ENCODE results near the gene MMD.
"Not testable (repeated sequence)": the region's sequence is repeated elsewhere in the genome, so short reads cannot be mapped to it uniquely, and the experiment has no call there.

The MMD gene, protein sequence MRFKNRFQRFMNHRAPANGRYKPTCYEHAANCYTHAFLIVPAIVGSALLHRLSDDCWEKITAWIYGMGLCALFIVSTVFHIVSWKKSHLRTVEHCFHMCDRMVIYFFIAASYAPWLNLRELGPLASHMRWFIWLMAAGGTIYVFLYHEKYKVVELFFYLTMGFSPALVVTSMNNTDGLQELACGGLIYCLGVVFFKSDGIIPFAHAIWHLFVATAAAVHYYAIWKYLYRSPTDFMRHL

DNA sequence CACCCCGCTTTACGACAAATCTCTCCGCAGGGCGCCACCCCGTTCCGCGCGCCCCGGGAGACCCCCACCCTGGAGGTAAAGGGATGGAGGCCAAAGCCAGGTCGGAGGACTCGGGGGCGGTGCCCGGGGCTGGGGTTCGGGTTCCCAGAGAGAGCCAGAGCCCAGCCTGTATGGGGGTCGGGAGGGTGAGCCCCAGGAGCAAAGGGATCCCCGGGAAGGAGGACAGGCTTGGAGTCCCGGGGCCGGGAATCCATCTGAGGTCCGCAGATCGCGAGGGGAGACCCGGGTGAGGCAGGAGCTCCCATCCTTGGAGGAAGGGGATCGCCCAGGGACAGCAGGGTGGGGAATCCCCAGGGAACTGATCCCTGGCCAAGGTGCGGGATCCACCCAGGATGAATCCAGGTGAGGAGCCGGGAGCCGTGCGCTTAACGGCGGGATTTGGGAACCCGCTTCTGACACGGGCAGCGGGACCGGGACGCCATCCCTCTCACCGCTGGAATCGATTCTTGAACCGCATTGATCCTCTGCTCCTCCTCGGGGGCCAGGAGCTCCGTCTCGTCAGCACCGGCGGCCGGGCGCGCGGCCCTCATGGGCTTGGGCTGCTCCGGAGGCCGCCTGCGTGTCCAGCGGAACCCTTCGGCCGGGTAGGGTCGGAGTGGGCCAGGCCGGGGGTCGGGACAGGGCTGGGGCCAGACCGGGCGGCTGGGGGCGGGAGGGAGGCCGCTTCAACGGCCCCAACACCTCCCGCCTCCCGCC, at the start of gene MMD:
Gene MMD (minus strand): TSS at position 657 of the 756 bp plus-strand sequence. CDS start 140 bp downstream, at position 517.
- no peak for DNase-seq

DNA sequence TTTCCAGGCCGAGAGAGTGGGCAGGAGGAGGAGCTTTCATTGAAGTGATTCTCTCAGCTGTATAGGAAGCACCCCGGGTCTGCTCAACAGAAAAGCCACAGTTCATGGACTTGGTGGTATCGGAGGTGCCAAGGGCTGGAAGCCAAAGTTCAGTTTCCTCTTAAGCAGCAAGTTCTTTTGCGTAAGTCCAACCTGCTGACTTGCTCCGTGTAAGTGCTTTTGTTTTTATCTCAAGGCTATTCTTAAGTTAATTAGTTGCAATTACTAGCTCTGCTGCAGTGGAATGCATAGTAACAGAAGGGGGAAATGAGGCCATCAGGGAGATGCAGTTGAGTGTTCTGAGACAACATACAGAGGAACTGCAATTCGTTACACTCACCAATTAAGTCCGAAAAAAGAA, 45.0 kb upstream of the MMD start:
- DNase-seq, result no peak

DNA sequence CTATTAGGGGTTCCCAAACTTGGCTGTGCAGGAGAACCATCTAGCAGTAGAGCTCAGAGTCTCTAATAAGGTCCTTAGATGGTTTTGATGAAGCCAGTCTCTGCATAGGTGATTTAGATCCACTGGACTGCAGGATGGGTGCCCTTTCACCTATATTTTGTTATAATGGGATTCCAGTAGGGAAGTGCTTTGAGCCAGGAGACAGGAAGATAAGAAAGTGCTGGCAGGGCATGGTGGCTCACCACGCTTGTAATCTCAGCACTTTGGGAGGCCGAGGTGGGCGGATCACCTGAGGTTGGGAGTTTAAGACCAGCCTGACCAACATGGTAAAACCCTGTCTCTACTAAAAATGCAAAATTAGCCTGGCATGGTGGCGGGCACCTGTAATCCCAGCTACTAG, 44.1 kb upstream of the MMD start:
- not testable (repeated sequence) for DNase-seq

DNA sequence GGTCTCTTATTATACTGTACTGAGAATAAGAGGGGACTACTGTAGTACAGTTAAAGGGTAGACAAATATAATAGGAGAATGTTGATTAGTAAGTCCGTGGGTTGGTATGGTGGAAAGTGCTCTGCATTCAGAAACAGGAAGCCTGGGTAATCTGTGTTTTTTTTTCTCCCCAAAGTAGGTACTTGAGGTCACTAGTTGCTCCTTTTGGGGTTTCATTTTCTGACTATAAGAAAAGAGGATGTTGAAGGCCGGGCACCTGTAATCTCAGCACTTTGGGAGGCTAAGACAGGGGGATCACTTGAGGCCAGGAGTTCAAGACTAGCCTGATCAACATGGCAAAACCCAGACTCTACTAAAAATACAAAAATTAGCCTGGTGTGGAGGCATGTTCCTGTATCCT, 42.0 kb upstream of the MMD start:
- DNase-seq, result no peak

DNA sequence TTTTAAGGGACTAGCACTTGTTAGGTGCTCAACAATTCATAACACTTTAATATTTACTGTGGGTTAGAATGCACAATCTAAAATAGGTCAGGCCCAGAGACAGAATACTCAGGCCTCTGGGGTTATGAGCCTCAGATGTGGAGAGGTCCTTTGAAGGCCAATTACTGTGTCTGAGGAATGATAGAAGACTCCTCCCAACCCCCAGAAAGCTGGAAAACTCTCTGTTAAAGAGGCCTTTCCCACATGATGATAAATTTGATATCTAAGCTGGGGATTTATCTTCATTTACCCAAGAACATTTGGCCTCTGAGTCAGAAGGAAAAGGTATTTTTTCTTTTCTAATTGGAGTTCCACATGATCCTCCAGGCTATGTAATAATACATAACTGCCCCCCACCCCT, 41.1 kb upstream of the MMD start:
- DNase-seq, result no peak

DNA sequence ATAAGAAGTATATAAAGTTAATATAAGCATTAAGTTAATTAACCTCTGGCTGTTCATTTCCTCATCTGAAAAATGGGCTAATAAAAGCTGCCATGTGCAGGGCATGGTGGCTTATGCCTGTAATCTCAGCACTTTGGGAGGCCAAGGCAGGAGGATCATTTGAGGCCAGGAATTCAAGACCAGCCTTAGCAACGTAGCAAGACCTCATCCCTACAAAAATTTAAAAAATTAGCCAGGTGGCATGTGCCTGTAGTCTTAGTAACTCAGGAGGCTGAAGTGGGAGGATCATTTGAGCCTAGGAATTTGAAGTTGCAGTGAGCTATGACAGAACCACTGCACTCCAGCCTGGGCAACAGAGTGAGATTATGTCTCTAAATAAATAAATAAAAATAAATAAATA, 40.6 kb upstream of the MMD start:
- DNase-seq, result no peak

DNA sequence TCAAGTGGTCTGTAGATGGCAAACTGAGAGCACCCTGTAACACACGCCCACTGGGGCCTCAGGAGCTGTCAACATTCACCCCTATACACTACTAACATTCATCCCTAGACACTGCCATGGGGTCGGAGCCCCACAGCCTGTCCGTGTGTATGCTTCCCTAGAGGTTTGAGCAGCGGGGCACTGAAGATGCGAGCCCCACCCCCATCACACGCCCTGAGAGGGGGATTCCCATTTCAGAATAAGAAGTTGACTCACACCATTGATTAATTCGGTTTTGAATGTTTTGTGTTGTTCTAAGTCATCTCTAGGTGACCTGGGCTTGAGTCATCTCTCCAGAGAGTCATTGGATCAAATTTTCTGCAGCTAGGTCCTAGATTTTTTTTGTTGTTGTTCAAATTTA, 37.3 kb upstream of the MMD start:
- no peak for DNase-seq

DNA sequence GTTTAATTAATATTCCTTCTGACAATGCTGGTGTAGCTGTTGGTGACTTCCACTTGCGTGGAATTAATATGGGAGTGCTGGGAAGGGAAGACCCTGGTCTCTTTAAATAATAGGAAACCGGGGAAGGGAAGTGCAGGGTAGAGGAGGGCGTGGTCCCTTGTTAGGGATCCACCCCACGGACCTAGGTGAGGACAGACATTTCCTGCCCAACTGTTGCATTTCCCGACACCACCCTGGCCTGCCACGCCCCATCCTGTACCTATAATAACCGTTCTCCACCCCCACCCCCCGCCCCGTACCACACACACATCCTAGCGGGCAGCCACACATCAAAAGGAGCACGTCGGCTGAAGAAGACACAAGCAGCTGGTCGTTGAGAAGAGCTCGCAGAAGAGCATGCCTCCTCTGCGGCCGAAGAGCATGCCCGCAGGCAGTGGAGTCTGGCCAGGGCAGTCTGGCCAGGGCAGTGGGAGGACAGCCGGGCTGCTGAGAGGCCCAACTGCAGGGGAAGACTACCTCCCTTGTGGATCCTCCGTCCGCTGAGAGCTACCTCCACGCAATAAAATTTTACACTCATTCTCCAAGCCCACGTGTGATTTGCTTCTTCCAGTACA, 36.8 kb upstream of the MMD start:
- no peak for DNase-seq

DNA sequence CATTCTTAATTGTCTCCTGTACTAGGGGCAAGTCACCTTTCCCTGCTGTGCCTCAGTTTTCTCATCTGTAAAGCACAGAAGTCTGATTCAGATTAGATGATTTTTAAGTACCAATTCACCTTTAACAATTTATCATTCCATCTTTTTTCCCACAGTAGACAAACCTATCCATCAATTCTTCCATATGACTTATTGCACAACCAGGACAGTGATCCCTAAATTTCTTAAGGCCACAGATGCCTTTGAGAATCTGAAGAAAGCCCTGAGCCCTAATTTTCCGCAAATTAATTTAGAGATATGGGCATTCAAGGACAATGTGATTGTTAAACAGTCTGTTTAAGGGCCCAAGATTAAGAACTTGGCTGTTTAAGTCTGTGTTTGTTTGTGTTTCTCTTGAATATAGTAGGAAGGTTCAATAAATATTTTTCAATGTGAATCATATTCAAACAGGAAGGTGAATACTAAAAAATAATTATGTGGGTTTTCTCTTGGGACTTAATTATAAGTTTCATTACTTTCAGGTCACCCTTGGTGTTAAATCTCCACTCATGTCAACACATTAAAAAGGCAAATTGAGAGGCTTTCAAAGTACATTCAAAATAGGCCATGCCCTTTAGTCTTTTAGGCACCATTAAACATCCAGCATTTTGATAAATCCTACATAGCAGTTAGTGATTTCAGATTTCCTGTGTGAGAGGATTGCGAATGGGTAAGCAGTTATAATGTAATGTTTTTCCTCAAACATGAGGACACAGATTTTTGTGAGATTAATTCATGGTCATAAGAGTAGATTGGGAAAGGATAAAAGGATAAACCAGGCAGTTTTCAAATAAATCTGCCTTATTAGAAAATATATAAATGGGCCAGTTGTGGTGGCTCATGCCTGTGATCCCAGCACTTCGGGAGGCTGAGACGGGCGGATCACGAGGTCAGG, 34.9 kb upstream of the MMD start:
- no peak for DNase-seq

DNA sequence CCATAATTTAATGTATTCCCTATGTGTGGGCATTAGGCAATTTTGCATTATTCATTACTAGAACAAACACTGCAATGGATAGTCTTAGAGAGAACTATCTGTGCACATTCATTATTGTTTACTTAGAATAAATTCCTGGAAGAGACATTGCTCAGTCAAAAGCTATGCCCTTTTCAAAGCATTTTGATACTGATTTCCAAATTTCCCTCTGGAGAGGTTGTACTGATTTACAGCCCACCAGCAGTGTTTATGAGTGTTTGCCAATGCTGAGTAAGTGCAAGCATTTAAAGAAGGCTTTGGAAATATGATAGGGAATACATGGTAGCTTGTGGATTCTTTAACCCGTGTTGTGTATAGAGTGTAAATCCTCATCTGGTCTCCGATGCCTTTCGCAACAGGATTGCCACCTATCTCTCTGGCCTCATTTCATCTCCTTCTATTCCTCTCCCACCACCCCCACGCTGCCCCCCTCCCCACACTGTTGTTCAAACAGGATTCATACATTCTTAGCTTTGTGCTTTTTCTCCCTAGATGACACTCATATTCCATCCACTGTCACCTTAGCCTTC, 33.4 kb upstream of the MMD start:
- no peak for DNase-seq

DNA sequence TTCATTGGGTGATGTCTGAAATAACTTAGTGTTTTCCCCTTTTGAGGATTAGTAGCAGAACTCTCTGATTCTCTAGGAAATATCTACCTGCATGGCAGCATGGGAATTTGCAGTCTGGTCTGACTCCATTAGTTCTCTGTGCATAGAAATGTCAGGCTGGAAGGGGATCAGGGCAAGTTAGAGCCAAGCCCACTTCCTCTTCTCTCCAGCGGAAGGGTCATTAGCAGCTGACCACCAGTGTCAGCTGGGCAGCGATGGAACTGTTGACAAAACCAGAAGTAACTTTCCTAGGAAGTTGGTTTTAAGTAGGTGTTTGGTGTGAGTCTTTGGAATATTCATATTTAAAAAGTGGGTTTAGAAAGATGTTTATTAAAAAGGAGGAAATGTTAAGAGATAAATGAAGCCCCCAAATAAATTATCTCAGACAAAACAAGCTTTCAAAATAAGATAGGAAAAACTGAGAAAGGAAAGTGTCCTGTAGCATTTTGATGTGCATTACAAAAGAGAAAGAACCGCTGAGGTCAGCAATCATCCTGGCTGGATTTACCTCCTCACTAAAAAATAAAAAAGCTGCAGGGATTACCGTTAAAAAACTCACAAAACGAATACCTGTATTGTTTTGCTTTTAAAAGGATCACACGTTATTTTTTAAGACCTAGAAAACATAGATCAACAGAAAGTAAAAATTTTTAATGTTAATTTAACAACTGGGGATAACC, 32.4 kb upstream of the MMD start:
- DNase-seq, result no peak

DNA sequence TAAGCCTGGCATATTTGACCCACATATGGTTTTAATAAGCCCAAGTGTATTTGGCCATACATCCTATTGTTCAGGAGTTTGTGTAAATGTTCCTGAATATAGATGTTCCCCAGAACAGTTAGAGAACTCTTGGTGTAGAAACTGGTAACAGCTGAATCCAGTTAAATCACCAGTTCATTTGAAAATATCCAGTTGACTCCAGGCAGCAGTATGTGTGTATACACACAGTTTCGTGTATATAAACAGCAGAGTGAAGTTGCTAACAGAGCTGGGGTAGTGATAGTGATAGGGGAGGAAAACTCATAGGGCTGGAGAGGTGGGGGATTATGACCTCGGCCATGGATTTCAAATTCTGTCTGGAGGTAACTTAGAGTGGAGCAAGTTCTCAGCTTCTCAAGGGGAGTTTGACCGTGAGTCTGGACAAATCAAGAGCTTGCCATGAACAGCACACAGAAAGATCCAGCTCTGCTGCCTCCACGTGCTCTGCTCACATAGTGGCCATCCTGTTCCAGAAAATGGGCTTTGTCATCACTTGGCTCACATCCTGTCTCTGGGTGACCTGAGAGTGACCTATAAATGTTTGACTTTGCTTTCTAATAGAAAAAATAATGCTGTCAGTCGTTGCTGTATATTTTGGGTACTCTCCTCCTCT, 30.6 kb upstream of the MMD start:
- DNase-seq, result no peak

DNA sequence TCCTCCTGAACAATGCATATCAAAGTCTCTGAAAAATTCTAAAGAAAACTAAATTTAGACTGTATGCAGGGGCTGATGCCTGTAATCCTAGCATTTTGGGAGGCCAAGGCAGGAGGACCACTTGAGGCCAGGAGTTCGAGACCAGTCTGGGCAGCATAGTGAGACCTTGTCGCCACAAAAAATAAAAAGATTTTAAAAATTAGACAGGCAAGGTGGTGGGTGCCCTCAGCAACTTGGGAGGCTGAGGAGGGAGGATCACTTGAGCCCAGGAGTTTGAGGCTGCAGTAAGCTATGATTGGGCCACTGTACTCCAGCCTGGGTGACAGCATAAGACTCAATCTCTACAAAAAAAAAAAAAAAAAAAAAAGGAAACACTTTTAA, 30.1 kb upstream of the MMD start:
- DNase-seq, result no peak

DNA sequence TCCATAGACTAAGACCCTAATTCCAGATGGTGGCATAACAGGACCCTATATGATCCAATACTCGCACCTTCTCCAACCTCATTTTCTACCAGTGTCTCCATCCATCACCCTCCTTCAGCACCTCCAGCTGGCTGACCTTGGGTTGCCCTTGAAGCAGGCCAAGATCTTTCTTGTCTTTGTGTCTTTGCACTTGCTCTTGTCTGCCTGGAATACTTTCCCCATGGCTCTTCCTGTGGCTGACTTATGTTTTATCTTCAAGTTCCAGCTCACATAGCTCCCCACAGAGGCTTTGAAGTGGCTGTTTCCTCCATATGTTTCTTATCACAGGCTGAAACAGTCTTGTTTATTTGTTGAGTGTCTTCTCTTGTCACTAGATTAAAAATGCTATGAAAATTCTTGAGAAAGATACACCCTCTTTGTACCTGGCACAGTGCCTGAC, 29.6 kb upstream of the MMD start:
- no peak for DNase-seq

DNA sequence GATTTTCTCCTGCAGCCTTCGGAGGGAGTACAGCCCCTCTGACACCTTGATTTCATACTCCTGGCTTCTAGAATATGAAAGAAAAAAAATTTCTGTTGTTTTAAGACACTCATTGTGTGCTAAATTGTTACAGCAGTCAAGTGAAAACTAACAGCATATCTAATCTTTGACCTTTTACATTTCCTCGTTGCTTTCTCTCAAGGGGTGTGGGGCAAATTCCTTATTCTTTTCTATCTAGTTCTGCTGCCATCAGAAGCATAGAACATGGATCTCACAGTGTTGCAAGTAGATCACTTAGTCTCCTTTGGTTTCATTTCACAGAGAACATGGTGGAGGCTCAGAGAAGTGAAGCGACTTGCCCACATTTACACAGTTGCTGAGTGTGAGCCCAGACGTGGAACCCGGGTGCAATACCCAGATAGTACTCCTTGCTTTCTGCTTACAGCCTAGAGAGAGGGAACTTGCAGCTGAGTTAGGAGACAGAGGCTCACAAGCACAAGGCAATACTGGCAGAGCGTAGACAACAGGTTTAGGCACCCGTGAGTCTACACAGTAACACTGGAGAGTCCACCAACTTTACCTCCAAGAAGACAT, 28.7 kb upstream of the MMD start:
- DNase-seq, result no peak

DNA sequence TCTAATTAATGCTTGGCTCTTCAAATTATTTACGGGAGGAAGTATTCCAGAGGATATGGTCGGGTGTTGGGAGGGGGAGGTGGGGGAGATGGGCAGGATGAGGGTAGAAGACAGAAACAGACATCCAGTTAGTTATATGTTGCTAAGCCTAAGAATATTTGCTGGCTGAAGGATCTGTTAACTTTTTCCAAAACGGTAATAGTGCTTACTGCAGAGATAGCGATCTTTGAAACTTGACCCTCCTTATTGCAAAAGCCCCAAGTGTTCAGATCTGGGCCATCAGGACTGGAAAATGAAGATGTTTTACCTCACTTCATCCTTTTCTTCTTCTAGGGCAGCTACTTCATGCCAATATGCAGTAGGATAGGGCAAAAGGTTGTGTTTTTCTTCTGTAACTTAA, 27.0 kb upstream of the MMD start:
- DNase-seq, result no peak

DNA sequence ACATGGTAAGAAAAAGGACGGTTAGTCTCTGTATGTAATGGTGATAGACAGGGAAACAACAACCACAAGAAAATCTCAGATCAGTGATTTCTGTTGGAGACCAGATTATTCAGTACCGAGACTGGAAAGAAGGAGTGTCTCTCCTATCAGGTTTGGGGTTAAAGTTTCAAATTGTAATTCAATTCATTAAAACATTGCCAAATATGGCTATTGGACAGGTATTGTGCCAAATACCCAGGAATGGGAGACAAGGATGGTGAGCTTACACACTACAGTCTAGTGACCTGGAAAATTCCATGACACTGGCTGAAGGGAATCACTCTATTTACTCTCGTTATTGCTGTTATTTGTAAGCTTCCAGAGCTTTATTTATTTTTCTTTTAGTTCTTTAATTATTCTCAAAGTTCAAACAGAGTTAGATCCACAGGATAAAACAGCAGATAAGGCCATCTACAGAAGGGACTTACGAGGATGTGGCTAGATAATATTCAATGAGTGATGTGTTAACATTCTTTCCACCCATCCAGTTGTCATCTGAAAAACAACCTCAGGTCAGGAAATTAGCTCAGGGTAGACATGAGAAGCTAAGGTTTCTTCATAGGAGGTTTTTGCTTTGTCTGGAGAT, 25.1 kb upstream of the MMD start:
- DNase-seq, result no peak

DNA sequence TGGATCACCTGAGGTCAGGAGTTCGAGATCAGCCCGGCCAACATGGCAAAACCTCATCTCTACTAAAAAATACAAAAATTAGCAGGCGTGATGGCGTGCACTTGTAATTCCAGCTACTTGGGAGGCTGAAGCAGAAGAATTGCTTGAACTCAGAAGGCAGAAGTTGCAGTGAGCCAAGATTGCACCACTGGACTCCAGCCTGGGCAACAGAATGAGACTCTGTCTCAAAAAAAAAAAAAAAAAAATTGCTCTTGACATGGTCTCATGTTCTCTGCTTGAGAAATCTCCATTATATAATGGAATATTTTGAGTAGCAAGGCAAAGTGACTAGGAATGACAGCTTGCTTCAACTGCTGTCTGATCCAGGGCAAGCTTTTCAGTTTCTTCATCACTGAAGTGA, 24.4 kb upstream of the MMD start:
- not testable (repeated sequence) for DNase-seq

DNA sequence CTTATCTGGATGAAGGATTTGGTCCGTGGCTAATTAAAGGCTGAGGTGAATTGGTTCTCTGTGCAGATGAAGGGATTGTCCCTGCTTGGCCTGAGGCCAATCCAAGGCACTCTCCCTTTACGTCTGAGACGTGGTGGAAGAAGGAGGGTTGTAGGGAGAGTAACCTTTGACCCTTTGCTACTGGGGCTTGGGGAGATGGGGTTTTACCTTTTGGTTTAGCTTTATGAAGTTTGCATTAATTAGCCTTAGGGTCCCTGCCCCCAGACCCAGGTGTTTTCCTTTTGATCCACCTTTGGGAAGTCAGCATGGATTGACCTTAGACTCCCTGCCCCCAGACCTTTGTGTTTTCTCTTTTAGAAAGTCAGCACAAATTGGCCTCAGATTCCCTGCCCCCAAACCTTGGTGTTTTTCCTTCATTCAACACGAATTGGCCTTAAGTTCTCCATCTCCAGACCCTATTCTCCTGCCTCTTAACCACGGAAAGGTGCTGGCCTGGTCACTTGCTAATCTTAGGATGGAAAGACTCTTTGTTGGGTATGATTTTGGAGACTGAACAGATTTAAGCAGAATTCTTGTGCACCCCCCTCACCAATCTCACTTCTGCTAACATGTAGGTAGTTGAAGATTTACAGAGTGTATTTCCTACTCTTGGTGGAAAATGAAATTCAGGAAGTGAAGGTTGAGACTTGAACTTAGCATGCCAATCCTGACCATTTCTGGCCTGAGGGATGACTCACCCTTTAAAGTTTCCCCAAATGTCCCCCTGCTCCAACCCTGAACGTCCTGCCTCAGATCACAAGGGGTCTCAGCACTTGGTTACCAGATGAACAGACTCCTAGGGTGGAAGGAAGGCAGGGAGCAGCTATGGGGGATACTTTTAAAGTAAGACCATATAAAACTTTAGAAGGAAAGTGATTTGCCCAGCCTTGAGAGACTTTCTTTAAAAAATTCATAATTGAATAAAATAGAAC, 23.1 kb upstream of the MMD start:
- DNase-seq, result no peak

All from NCI-H146 (cell line).